GM19099 (cell line): ENCODE data around the gene TRMT6.

Source experiments
- POLR2A ChIP-seq: IDR thresholded peaks from 3 replicates; pipeline ENCODE4 v1.6.1; 2011; ENCODE audit warnings: low read depth; ENCODE audit not compliant: insufficient read length; ENCODE audit errors: extremely low read depth

Gene TRMT6

DNA sequence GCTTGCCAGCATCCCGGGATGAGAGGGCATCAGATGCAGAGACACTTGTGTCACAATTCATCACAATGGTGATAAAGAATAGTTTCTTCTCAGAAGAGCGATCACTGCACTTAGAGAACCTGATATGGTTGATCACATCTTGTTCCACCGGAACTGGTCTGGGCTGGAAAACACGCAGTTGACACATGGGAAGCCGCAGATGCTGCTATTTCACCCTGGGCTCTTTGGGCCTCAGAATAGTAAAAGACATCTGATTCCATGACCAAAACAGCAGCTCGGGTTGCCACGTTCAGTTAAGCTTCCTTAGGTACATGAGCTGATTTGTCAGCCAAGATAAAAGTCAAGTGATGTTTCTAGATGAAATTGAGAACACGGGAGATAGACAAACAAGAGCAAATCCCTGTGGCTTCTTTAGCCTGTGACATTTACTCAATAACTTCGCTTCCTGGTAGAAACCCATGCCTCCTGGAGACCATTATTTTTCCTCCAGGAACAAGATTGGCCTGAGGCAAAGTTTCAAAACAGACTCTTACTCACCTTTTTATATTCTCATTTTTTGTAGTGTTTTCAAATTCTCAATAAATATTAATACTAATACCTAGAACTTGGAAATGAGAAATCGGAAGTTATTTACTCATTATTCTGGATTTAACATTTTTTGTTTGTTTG lies 59.4 kb downstream of the TRMT6 start:
- TF ChIP-seq POLR2A, result no peak

GRCh38 chr20:5888041-5888440 lies 62.3 kb downstream of the TRMT6 start:
- TF ChIP-seq POLR2A, result no peak

GRCh38 chr20:5887386-5887785 lies 62.9 kb downstream of the TRMT6 start:
- no peak for TF ChIP-seq POLR2A
